OCI-LY7 (cell line): ENCODE data around the gene NXPH2.

Experiments
- EZH2phosphoT487 ChIP-seq: fragments of 200-600 bp; sonication (generic); IDR thresholded peaks from 2 replicates; pipeline ENCODE4 v1.6.1; 2018; ENCODE audit warnings: low read depth, borderline replicate concordance, mild to moderate bottlenecking, mixed run types, antibody characterized with exemption, low read length, moderate library complexity, mixed read lengths
- TF ChIP-seq, protein P1 (sequence below): fragments of 200-600 bp; sonication (generic); conservative IDR thresholded peaks from 2 replicates; pipeline ENCODE4 v1.5.1; 2014; ENCODE audit warnings: mild to moderate bottlenecking, antibody characterized with exemption, low read length, moderate library complexity, mixed read lengths

DNA sequence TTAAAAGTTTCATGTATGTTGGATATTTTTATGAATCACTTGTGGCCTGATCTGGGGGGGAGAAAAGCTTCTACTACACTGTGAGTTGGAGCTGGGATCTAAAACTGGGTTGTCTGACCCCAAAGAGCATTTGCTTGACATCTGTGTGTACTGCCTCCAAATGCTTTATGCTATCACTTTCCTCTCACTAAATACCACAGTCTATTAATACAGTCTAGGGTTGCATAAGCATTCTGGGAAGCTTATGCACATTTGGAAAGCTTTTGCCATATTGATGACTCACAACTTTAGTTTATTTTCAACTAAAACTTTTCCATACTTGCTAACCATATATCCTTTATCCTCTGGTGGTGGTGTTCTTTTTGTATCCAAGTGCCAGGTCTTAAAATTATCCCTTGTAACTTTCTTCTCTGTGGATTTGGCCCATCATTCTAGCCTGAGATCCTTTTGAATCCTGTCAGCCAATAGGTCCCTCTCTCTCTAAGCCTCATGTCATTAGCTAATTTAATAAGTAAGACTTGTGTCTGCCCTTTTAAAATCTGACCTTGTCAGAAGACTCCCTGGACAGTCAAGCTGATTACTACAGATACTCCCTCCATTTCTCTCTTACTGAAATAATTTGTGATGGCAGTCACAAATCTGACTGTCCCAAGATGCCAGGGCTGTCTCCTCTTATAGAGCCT lies 72.7 kb downstream of the NXPH2 start:
- TF ChIP-seq EZH2phosphoT487, result no peak
- TF ChIP-seq, protein P1, sequence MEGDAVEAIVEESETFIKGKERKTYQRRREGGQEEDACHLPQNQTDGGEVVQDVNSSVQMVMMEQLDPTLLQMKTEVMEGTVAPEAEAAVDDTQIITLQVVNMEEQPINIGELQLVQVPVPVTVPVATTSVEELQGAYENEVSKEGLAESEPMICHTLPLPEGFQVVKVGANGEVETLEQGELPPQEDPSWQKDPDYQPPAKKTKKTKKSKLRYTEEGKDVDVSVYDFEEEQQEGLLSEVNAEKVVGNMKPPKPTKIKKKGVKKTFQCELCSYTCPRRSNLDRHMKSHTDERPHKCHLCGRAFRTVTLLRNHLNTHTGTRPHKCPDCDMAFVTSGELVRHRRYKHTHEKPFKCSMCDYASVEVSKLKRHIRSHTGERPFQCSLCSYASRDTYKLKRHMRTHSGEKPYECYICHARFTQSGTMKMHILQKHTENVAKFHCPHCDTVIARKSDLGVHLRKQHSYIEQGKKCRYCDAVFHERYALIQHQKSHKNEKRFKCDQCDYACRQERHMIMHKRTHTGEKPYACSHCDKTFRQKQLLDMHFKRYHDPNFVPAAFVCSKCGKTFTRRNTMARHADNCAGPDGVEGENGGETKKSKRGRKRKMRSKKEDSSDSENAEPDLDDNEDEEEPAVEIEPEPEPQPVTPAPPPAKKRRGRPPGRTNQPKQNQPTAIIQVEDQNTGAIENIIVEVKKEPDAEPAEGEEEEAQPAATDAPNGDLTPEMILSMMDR, result no peak
